Vagina (tissue), 2 donors: ENCODE results near the gene PLXNA1.

Source experiments
- POLR2A ChIP-seq, 2 donors: fragments of 450-650 bp; IDR thresholded peaks; one replicate each; pipeline ENCODE4 v1.6.1; 2017; ENCODE audit warnings: antibody characterized with exemption in 2 of 2, mild to moderate bottlenecking in 2 of 2, moderate library complexity in 2 of 2
- POLR2AphosphoS5 ChIP-seq, 2 donors: sonication (generic); formaldehyde crosslinking; IDR thresholded peaks; one replicate each; pipeline ENCODE4 v1.9.0; 2017; ENCODE audit warnings: antibody characterized with exemption in 2 of 2, mild to moderate bottlenecking in 2 of 2, low read depth in 1 of 2; ENCODE audit not compliant: insufficient read depth in 1 of 2
- TF ChIP-seq, protein P1 (sequence below), 3 experiments: fragments of 450-650 bp in 2 of 3; fragments of 200-600 bp in 1 of 3; sonication (generic) in 1 of 3; IDR thresholded peaks; one replicate each; pipeline ENCODE4 v1.5.1; 2017 to 2019; ENCODE audit warnings: antibody characterized with exemption in 3 of 3, mild to moderate bottlenecking in 2 of 3, moderate library complexity in 2 of 3

DNA sequence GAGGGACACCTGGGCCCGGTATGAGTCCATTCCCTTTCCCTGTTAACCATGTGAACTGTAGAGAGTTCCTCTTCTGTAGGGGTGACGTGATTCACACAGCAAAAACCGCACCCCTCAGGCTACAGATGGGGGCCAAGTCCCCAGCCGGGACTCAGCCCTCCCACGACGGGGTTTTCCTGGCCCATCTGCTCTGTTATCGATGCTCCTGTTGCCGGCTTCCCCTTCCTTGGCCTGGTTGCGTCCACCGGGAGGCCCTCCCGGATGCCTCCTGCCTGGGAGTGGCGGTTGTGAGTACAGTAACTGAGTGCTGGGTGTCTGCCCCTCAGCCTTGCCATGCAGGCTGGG is 817 bp upstream of the PLXNA1 start:
- TF ChIP-seq POLR2A (IDR thresholded peaks at IDR 0.05) (no peak), POLR2AphosphoS5 (IDR thresholded peaks at IDR 0.05; ENCODE audit: insufficient read depth in 1 of 2, low read depth in 1 of 2) (no peak)
- TF ChIP-seq, protein P1, sequence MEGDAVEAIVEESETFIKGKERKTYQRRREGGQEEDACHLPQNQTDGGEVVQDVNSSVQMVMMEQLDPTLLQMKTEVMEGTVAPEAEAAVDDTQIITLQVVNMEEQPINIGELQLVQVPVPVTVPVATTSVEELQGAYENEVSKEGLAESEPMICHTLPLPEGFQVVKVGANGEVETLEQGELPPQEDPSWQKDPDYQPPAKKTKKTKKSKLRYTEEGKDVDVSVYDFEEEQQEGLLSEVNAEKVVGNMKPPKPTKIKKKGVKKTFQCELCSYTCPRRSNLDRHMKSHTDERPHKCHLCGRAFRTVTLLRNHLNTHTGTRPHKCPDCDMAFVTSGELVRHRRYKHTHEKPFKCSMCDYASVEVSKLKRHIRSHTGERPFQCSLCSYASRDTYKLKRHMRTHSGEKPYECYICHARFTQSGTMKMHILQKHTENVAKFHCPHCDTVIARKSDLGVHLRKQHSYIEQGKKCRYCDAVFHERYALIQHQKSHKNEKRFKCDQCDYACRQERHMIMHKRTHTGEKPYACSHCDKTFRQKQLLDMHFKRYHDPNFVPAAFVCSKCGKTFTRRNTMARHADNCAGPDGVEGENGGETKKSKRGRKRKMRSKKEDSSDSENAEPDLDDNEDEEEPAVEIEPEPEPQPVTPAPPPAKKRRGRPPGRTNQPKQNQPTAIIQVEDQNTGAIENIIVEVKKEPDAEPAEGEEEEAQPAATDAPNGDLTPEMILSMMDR (IDR thresholded peaks at IDR 0.05) = no peak
